Activated naive CD4-positive, alpha-beta T cell treated with anti-CD3 and anti-CD28 coated beads, Interleukin-2, amount 50 U/mL, for 16 hours (primary cell): ENCODE results near the gene RELN.

Experiments
- DNase-seq: peaks from one replicate; pipeline ENCODE4 v3.0.0-alpha.2; 2020

Gene RELN

DNA sequence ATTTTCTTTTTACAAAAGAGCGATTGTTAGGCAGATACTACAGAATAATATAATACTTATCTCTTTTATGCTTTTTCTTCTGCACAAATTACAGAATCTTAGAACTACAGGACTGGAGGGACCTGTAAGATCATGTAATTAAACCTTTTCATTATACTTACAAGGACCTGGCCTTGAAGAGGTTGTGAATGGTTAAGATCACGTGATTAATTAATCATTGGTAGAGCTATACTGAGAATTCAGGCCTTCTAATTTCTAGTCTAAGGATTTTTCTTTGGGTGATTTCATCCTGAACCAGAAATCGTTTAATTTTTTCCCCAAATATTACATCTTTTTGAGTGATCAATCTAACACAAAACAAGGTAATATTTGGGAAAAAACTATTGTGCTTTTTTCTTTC lies 379.7 kb downstream of the RELN start:
- no peak for DNase-seq

DNA sequence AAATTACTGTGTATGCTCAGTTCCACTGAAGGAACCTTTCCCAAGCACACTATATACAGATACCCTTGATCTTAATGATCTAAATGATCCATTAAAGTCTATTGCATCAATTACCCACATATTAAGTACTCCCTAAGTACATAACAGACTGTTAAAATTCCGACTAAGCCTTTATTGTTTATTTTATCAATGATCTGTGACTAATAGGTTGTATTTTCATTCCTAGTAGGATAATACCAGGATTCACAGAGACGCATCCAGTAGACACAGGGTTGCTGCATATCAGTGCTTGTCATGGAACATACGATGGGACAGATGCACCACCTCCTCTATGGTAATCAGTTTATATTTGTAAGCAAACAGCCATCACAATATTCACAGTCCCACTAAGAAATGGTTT lies 383.8 kb downstream of the RELN start:
- DNase-seq: no peak

DNA sequence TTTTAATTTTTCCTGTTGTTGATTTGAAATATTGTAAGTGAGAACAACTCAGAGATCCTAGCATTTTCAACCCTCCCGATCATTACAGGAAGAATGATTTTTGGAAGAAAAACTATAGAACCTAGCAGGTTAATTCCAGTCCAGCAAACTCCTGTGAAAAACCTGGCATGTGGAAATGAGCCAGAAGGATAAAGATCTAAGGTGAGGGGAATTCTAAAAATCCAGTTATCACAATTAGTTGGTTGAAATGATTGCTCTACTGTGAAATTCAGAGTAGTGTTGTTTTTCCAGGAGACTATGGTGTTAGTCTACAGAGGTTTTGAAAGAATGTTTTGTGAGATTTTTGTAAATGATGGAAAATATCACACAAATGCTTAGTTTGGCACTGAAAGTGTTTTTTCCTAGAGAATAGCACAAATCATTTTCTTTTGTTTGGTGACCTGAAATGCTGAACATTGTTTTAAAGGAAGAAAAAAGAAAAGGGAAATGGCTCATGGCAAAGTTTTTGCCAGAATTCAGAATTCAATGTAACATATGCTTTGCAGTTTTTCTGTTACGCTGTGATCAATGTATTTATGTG lies 391.0 kb downstream of the RELN start:
- no peak for DNase-seq

DNA sequence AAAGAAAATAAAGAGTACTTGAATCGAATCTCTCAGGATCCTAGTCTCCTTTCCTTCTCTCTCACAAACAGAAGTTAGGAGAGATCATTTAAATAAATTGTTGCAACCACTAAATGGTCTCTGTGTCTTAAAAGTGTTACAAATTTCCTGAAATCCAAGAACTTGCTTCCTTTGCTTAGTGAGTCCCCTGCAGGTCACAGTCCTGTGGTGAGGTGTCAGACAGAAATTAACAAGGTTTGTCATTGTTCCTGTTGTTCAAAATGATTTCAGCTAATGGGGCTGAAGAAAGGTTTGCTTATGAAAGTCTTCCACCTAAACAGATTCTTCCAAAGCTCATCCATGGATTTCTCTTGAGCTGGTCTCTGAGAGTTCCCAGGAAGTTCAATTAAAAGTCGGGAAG lies 391.9 kb downstream of the RELN start:
- DNase-seq: no peak

DNA sequence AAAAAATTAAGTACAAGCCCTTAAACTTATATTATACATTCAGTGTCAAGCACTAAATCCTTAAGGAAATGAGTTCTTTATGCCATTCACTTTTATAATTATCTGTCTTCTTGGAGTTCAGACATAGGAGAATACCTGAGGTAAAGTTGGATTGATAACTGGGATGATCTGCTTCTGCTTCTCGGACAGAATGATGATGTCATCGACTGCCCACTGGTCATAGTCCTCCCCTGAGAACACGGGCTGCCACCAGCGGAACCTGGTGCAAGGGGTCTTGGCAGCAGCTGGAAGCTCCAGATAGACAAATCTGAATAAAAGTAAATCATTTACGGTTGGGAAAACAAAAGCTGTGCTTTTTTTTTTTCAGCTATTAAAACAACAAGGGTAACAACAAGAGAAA lies 395.3 kb downstream of the RELN start:
- no peak for DNase-seq

DNA sequence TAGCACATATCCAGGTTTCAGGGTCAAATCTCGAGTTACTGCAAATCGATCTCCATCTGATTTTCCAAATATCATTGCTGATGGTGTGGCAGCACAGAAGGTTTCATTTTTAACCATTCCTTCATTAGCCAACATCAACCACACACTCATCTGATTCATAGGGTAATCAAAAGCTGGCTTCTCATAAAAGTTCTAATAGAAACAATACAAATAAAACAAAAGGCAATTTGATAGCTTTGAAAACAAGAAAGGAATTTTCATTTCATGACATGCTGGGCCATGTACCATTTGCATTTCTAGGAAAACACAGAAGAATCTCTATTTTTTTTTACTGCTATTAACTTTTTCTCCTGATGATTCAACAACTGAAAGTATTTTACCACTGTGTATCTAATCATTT lies 395.8 kb downstream of the RELN start:
- no peak for DNase-seq

DNA sequence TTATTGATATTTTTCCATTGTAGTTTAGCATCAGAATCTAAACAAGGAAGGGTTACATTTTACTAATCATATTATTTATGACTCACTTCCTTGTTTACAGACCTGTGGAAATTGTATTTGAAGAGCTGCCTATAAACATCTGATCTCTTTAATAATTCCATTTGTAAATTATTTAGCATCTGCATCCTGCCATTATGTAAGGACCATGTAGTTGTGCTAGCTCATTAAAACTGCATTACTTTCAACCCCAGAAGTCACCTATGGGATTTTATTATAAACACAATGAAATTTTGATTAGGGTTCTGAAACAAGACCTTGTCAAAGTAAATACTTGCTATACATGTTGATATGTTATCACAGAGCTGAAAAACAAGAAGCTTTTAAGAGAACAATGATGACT lies 396.6 kb downstream of the RELN start:
- DNase-seq: no peak

DNA sequence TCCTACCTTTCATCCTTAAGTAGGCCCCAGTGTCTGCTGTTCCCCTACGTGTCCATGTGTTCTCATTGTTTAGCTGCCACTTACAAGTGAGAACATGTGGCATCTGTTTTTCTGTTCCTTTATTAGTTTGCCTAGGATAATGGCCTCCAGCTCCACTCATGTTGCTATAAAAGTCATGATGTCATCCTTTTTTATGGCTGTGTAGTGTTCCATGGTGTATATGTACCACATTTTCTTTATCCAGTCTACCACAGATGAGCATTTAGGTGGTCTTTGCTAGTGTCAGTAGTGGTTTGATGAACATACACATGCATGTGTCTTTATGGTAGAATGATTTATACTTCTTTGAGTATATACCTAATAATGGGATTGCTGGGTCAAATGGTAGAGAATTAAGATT lies 397.3 kb downstream of the RELN start:
- no peak for DNase-seq

DNA sequence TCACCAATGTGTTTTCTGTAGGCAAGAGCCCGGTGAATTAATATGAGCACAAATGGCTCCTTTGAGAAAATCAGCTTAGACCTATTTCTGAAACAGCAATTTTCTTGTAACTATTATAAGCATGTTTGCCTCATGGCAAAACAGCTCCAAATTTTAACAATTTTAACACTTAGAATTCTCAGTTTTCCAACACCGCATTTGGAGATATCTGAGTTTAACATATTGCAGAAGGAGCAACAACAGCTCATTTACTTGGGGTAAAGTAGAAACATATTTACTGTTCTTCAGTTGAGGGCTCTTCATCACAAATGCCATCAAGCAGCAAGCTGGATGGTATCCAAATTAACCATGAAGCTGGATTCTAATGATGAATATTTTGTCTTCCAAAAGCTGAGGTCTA lies 409.4 kb downstream of the RELN start:
- no peak for DNase-seq

DNA sequence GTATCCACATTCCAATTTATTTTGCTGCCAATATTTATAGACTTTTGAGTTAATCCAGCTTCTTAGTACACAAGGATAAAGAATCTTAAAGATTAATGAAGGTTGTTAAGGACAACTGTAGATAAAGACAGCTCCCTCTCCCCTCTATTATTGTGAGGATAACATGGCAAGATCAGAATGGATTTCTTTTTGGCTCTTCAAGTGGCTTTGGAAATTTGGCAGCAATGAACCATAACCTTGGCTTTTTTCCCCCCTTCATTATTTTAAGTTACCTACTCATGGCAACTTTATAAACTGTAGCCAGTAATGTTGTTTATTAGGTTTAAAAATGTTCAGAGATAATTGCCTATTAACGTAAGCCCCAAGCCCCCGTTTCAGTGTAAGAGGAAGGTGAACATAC lies 412.4 kb downstream of the RELN start:
- no peak for DNase-seq

DNA sequence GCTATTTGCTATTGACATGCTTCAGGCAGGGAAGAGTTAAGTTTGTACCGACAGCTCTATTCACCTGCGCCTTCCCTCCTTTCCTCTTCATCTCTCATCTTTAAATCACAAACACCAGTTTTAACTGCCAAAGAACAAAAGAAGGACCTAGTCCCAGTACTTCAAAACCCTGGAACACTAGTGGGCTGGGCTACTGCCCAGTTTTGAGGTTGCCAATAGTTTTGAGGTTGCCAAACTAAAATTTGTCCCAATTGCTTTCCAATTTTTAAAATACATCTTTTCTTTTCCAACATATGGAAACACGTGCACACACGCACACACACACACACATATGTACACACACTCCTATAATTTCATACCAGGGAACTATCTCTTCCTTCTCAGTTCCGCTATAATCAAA lies 412.8 kb downstream of the RELN start:
- no peak for DNase-seq

DNA sequence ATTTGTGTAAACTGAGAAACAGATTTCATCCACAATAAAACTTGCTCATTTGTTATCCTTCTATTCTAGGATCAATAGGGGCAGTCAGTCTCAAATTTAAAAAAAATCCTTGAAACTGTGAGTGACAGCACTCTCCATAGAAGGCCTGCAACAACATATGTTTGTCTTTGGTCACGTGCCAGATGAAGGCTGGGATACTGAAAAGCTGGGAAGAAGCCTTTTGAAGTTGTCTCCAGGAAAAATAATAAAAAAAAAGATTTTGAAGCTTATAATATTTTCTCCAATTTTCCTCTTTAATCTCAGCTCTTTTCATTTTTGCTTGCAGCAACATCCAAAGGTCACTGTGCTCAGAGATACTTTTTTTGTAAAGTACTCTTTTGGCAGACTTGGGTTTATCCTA lies 414.9 kb downstream of the RELN start:
- no peak for DNase-seq

DNA sequence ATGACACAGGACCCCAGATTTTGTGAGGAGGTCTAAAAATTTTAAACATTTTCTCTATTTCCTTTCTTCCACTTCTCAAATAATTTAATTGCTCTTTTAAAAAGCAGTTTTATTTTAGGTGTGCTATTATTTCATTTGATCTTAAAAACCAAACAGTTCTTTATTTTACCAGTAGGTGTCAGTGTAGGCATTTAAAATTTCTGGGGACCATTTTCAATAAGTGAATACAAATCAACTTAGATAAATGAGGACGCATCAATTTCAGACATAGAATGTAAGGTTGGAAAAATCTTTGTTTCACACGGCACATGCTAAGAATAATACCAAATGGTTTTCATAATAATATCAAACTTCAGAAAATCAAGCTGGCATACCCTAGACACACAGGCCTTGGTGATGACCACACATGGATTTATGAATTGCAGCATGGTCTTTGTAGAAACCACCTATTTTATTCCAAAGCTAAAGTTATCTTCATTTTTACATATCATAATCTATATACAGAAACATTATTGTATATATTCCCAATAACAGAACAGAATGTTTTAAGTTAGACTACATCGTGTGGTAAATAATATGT lies 415.9 kb downstream of the RELN start:
- no peak for DNase-seq

DNA sequence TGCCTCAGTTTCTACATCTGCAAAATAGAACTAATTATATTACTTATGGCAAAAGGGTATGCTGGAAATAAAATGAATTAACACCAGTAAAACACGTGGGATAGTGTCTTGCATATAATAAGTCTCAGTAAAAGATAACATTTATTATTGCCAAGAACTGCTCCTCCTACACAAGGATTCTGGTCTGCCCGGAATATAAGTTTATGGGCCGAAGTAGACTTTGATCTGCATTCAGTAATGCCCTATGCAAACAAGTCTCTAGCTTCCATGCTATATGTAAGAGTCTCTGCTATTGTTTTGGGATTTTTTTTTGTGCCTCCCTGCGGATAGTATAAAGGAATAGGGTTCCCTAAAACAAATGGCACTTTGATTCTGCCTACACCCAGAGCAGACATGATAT lies 417.9 kb downstream of the RELN start:
- DNase-seq: no peak

DNA sequence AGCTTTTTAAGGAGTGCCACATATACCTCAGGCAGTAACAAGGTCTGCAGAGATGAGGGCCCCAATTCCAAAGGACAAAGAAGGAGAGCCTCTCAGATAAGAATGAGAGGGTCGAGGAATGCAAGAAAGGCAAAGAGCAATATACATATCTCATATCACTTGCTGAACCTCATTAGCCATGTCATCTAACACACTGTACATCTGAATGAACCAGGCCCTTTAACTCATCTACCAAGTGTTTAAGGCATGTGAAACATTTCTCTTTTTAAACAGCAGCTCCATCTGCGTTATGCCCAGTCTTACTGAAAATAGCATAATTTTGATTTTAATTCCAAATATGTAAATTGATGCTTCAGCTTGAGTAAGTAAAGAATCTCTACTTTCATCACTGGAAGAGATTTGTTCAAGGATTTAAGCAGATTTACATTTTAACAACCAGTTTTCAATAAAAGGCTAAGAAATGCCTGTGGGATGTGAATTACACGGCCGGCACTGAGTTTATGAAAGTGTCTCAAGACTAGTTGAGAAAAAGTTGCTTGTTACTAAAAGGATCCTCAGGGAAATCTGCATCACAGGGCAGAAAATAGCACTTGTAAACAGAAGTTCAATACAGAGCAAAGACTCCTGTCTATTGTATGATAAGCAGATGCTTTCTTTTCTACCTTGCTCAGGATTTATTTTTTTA lies 419.7 kb downstream of the RELN start:
- DNase-seq: no peak

DNA sequence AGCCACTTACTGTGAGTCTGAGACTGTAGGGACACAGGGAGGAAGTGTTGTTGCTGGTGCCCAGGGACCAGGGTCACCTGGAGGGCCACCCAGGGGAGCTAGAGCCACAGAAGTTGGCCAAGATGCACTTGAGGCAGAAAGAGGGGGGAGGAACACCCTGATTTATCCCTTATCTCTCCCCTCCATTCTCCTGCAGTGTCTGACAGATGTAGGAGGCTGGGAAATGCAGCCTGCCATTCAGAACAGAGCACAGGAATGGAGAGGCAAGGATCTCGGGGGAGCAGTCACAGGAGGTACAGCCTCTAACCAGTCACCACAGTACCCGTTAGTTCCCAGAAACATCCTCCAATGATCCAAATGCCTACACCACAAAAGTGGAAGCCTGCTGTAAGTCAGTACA lies 425.0 kb downstream of the RELN start:
- DNase-seq: no peak

DNA sequence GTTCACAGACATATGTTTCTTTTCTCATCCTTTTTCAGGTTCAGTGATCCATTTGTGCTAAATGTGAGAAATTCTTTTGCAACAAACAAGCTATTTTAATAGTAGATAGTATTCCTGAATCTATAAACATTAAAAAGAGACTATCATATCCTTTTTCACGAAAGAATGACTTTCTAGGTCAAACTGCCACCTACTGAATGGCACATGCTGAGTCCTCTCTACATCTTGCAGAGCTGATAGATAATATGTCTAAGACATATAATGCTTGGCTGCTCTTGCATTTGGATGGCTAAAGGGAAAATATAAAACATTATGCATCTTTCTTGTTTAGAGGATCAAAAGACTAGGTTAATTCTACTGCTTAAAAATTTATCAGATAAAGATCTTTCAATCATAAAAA lies 429.3 kb downstream of the RELN start:
- no peak for DNase-seq

DNA sequence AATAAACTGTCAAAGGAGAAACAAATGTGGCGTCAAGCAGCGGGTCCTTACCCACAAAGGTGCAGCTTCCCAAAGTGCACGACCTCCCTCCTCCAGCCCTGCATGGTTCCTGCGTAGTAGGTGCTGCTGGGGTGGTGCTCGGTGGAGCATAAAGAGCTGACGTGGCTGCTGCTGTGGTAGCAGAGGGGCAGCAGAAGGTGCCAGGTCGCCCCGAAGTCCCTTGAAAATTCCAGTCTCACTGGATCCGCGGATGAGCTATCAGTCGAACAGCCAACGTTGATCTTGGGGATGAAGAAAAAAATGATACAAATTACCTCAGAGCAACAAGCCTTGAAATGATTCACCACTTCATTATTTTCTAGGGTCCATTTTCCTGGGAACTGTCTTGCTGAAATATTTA lies 438.4 kb downstream of the RELN start:
- DNase-seq: no peak

DNA sequence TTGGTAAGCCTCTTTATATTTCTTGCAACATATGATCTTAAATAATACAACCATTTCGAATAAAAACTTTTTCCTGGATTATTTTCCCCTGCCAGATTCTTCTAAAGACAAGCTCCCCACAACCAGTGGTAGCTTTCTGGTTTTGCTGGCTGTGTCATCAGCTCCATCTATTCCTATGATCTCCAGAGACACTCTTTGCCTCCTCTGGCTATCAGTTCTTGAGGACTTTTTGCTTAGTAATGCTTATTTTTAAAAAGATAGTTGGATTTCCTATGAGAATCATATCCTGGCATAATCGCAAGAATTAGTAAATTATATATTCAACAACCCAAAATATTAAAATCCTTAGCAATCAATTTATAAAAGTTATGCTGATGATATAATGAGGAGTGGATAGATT lies 439.7 kb downstream of the RELN start:
- DNase-seq: no peak

DNA sequence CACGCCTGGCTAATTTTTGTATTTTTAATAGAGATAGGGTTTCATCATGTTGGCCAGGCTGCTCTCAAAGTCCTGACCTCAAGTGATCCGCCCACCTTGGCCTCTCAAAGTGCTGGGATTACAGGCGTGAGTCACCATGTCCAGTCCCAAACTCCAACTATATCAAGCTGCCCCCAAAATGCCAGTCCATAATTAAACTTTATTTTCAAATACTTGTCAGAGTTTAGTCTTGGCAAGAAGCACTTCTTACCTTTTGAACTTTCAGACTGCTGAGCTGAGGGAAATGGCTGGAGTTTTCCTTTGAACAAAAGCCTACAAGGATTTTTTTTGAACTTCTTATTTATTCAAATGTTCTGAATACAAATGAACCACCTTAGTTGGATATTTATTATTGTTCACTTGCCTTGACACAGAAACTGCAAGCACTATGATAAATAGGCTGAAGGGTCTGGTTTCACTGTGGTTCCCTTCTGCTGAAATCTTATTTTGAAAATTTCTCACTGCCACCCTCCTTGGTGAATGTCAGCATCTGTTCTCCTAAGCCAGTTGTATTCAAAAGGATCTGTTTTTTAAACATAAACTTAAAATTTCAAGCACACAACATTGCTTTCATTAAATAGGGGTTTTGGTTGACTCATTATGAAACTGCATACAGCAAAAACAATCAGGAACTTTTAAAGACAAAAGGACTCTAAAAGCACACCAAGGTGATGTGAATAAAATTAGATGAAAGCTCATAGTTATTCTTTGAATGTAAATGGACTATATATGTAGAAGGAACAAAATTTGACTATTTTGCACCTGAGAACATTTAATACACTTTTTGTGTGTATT lies 441.8 kb downstream of the RELN start:
- DNase-seq: no peak

DNA sequence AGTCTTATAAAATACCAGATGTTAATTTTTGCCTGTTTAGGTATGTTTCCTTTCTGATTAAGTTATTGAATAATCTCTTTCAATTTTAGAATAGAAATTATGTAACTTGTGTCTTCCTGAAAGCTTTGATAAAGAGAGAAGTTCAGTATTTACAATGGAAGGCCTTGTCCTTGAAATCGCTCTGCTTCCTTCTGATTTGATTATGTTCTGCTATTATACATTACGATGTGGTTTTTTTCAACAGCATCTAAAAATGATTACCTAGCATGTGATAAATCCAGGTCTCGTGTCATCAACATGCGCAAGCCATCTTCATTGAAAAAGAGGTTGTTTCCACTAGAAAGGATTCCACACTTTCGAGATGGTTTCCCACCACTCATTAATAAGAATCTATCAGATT lies 447.0 kb downstream of the RELN start:
- no peak for DNase-seq

DNA sequence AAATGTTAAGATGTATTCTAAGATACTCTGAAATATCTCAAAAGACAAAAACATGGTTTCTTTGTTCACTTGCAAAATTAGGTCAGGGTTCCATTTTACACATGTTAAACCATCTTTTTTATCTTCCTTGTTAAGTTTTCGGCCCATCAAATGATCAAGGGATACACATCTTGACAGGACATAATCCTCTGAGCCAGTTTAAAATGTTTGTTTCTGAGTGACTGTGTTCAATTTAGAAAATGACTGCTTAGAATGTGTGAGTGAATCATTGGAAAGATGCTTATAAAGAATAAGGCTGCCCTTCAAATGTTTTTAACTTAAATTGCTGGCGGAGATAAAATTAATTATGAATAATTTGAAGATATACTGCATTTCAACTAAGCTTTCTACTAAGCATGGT lies 447.5 kb downstream of the RELN start:
- DNase-seq: no peak

DNA sequence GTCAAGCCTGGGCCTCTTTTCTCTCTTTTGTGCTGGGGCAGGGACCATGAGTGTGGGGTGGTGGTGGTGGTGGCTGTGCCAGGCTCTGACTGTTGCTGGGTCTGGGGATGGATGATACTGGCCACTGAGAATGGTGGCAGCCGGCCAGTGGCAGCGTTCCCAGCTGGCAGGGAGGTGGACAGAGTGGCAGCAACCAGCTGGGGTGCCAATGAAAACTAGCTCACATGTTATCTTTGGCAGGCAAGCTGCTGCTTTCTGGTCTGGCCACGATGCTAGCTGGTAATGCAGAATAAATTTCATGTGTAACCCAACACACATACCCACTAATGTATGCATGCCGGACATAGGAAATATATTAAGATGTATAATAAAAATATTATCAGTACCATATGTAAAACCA lies 448.4 kb downstream of the RELN start:
- DNase-seq: no peak

DNA sequence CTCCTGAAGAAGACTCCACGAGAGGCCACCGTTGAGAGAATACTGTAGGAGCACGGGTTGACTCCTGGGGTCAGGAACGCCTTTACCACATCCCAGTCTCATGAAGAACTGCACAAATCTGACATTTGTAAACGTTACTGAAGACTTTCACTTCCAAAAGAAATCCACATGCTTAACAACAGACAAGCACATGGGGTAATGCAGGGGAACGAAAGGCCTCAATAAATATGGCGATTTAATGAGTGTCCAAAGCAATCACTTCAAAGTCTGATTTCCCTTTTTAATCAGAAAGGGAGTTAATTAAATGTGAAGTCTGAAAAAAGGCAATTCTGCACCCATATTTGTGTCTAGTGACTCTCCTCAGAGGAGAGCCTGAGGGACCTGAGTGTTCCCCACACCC lies 449.1 kb downstream of the RELN start:
- no peak for DNase-seq
